ENCODE measurements around the gene NAV3. TPM values are rescaled to one million over a fixed set of nuclear protein-coding genes. Genes with fewer than 3 reads are reported as not detected.

NAV3 gene
- total RNA-seq, 1 experiment from 2014 or later = 4.1 TPM

DNA sequence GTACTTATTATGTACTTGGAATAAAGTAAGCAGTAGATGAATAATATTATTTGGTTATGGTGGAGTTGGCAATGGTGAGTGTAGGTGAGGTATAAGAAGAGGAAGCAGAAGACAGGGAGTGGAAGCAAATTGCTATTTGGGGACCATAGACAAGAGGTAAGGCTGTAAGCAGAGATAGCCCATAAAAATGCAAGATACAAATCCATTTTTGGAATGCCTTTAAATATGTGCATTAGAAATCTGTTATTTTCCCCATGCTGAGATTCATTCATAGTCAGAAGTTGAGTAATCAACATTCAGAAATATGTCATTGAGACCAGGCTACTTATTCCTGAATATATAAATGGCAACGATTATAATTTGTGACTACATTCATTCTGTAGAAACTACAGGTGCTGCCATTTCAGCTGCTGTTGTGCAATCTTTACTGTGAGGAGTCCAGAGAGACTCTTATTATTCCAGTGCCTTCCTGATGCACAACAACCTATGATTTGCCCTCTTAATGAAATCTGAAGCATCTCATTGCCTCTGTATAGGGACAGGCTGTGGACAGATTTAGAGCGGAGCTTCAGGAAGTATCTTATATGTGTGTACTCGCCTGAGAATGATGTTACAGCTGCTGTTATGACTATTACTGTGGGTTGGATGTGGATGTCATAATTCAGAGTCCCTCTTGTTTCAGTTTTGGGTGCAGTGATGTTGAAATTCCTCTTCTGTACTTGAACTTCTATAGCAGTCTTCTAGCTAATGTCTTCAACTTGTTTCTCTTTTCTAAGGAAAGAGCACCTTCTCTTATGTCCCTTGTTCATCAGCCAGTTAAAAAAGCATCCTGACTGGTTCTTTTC is 173.8 kb downstream of the NAV3 start:
- intact Hi-C loops (cut with micrococcal nuclease; ENCODE audit: unreplicated experiment) = loop anchor here (10.0 kb wide), 1 partner anchor 1370 kb away; no protein-coding TSS in a partner anchor
- DNase-seq = no peak
- Mint-ChIP-seq H3K4me1 (ENCODE audit: low read depth, unreplicated experiment) (no peaks in the 10 kb centered on the region), H3K9me3 (ENCODE audit: low read depth, unreplicated experiment) (no peaks in the 10 kb centered on the region), H3K27me3 (ENCODE audit: unreplicated experiment) (no peaks in the 10 kb centered on the region), H3K36me3 (ENCODE audit: insufficient read depth, unreplicated experiment) (no peaks in the 10 kb centered on the region), H3K4me3 (ENCODE audit: low read depth, unreplicated experiment) (no peak overlapping the region), H3K27ac (ENCODE audit: unreplicated experiment) (no peak overlapping the region)
- BruUV-seq (replicated peaks) = no TSS peak
- TF ChIP-seq, protein P1, sequence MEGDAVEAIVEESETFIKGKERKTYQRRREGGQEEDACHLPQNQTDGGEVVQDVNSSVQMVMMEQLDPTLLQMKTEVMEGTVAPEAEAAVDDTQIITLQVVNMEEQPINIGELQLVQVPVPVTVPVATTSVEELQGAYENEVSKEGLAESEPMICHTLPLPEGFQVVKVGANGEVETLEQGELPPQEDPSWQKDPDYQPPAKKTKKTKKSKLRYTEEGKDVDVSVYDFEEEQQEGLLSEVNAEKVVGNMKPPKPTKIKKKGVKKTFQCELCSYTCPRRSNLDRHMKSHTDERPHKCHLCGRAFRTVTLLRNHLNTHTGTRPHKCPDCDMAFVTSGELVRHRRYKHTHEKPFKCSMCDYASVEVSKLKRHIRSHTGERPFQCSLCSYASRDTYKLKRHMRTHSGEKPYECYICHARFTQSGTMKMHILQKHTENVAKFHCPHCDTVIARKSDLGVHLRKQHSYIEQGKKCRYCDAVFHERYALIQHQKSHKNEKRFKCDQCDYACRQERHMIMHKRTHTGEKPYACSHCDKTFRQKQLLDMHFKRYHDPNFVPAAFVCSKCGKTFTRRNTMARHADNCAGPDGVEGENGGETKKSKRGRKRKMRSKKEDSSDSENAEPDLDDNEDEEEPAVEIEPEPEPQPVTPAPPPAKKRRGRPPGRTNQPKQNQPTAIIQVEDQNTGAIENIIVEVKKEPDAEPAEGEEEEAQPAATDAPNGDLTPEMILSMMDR (IDR thresholded peaks at IDR 0.05; ENCODE audit: unreplicated experiment) = no peak
- CTCF ChIA-PET = interaction anchor here (0.5 kb wide), 1 partner anchor 75 kb away, joined by 5 read pairs; no protein-coding TSS in a partner anchor

DNA sequence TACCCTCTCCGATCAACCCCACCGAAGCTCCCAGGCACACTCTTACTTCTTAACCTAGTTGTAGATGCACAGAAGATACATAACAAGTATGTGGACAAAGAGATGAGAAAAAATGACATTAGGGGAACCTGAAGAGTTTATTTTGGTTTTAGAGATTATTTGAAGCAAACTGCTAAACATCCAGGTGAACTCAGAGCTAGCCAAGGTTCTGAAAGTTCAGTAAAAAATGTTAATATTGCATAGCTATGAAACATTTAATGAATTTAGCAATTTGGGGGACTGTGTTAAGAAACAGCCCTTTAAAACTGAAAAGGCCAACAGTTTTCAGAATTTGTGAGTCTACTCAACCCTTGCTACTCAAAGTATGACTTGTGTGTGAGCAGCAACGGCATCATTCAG is 174.4 kb downstream of the NAV3 start:
- Mint-ChIP-seq H3K36me3 (ENCODE audit: insufficient read depth, unreplicated experiment) (no peaks in the 10 kb centered on the region), H3K4me3 (ENCODE audit: low read depth, unreplicated experiment) (no peak overlapping the region), H3K9me3 (ENCODE audit: low read depth, unreplicated experiment) (no peaks in the 10 kb centered on the region), H3K27ac (ENCODE audit: unreplicated experiment) (no peak overlapping the region), H3K27me3 (ENCODE audit: unreplicated experiment) (no peaks in the 10 kb centered on the region), H3K4me1 (ENCODE audit: low read depth, unreplicated experiment) (no peaks in the 10 kb centered on the region)
- CTCF ChIA-PET = no interaction called here
- no TSS peak for BruUV-seq (replicated peaks)
- intact Hi-C loops (cut with micrococcal nuclease; ENCODE audit: unreplicated experiment) = loop anchor here (10.0 kb wide), 1 partner anchor 1370 kb away; no protein-coding TSS in a partner anchor
- no peak for DNase-seq
- TF ChIP-seq, protein P1 (IDR thresholded peaks at IDR 0.05; ENCODE audit: unreplicated experiment) = no peak

DNA sequence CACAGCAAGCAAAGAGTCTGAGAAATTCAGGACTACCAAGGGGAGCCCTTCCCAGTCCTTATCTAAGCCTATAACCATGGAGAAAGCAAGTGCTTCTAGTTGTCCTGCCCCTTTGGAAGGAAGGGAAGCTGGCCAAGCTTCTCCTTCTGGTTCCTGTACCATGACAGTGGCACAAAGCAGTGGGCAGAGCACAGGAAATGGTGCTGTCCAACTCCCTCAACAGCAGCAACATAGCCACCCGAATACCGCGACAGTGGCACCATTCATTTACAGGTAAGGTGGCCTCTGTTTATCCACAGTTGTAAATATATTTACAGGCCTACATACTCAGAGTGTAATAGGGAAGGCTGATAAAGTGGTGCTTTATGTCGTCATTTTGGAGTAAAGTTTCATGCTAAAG is 176.5 kb downstream of the NAV3 start:
- H3K4me3 Mint-ChIP-seq (ENCODE audit: low read depth, unreplicated experiment) = no peak overlapping the region
- no peaks in the 10 kb centered on the region for H3K27me3 Mint-ChIP-seq (ENCODE audit: unreplicated experiment)
- H3K9me3 Mint-ChIP-seq (ENCODE audit: low read depth, unreplicated experiment) = no peaks in the 10 kb centered on the region
- no peak overlapping the region for H3K27ac Mint-ChIP-seq (ENCODE audit: unreplicated experiment)
- intact Hi-C loops (cut with micrococcal nuclease; ENCODE audit: unreplicated experiment) = loop anchor here (10.0 kb wide), 1 partner anchor 1368 kb away; no protein-coding TSS in a partner anchor
- CTCF ChIA-PET = no interaction called here
- TF ChIP-seq, protein P1 (IDR thresholded peaks at IDR 0.05; ENCODE audit: unreplicated experiment) = no peak
- H3K4me1 Mint-ChIP-seq (ENCODE audit: low read depth, unreplicated experiment) = no peaks in the 10 kb centered on the region
- DNase-seq = no peak
- H3K36me3 Mint-ChIP-seq (ENCODE audit: insufficient read depth, unreplicated experiment) = no peaks in the 10 kb centered on the region
- no TSS peak for BruUV-seq (replicated peaks)

DNA sequence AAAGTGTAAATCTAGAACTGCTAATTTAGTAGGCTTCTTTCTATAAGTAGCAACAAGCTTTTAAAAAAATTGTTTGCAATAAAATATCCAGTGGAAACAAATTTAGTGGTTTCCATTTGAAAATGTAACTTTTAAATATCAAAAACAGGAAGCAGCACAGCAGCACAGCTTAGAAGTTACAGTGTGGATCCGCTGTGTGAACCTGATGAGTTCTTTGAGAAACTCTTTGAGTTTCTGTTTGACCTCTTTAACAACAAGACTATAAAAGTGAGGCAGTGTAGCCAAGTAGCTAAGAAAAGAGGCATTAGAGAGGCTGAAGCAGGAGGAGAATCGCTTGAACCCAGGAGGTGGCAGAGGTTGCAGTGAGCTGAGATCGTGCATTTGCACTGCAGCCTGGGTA is 178.3 kb downstream of the NAV3 start:
- intact Hi-C loops (cut with micrococcal nuclease; ENCODE audit: unreplicated experiment) = loop anchor here (10.0 kb wide), 1 partner anchor 1366 kb away; no protein-coding TSS in a partner anchor
- H3K4me1 Mint-ChIP-seq (ENCODE audit: low read depth, unreplicated experiment) = no peaks in the 10 kb centered on the region
- BruUV-seq (replicated peaks) = no TSS peak
- DNase-seq = no peak
- no peaks in the 10 kb centered on the region for H3K36me3 Mint-ChIP-seq (ENCODE audit: insufficient read depth, unreplicated experiment)
- TF ChIP-seq, protein P1 (IDR thresholded peaks at IDR 0.05; ENCODE audit: unreplicated experiment) = no peak
- no peak overlapping the region for H3K4me3 Mint-ChIP-seq (ENCODE audit: low read depth, unreplicated experiment)
- CTCF ChIA-PET = interaction anchor here (0.7 to 1.1 kb wide), 2 partner anchors 10 to 1382 kb away, joined by 4 to 5 read pairs; no protein-coding TSS in a partner anchor
- no peak overlapping the region for H3K27ac Mint-ChIP-seq (ENCODE audit: unreplicated experiment)
- no peaks in the 10 kb centered on the region for H3K27me3 Mint-ChIP-seq (ENCODE audit: unreplicated experiment)
- H3K9me3 Mint-ChIP-seq (ENCODE audit: low read depth, unreplicated experiment) = no peaks in the 10 kb centered on the region

Data from Calu3 (cell line).